22Rv1 (cell line): ENCODE measurements around the gene ACR.

Experiments used
- CTCF ChIP-seq: fragments of 450-650 bp; IDR thresholded peaks from 2 replicates; pipeline ENCODE4 v1.5.1; 2017; ENCODE audit warnings: mild to moderate bottlenecking
- ZFX ChIP-seq: fragments of 450-650 bp; IDR thresholded peaks from 2 replicates; pipeline ENCODE4 v1.6.1; 2017; ENCODE audit warnings: antibody characterized with exemption, borderline replicate concordance

- no peak for TF ChIP-seq CTCF
- TF ChIP-seq ZFX: no peak
Observed at GRCh38 chr22:50714150-50714549, 23.9 kb upstream of the ACR start.
